ENCODE results near the gene VAV2.

GRCh38 chr9:134041649-134041962, 49.5 kb upstream of the VAV2 start:
- TF ChIP-seq REST (IDR thresholded peaks at IDR 0.05; ENCODE audit: low read depth, low read length) (no peak), USF2 (IDR thresholded peaks at IDR 0.05; ENCODE audit: borderline replicate concordance, low read depth, low read length) (no peak), CTCF (IDR thresholded peaks at IDR 0.05) (no peak), PBX3 (IDR thresholded peaks at IDR 0.05) (no peak), POLR2AphosphoS5 (IDR thresholded peaks at IDR 0.05; ENCODE audit: low read depth, low read length) (no peak), RAD21 (IDR thresholded peaks at IDR 0.05; ENCODE audit: low read length) (no peak), NRF1 (IDR thresholded peaks at IDR 0.05; ENCODE audit: low read depth, low read length) (no peak)

Measured in SK-N-SH (cell line).